Esophagus squamous epithelium (tissue), 5 donors: ENCODE measurements around the gene BAIAP3. TPM values are rescaled to one million over a fixed set of nuclear protein-coding genes. Genes with fewer than 3 reads are reported as not detected.

Experiments used
- DNase-seq: peaks from one replicate; lab custom pipeline; 2025; lab: John Stamatoyannopoulos, UW
- H3K27ac ChIP-seq, 4 donors: fragments of 200-600 bp; sonication (generic); one replicate each; pipeline ENCODE4 v1.5.1; 2016 to 2019; ENCODE audit warnings: mild to moderate bottlenecking in 1 of 4
- H3K27me3 ChIP-seq, 4 donors: fragments of 200-600 bp; sonication (generic); 1 replicate in 3 of 4; 2 replicates in 1 of 4; pipeline versions ENCODE4 v1.5.1 to v1.6.0; 2017 to 2021; ENCODE audit warnings: antibody characterized with exemption in 1 of 4
- H3K36me3 ChIP-seq, 3 donors: fragments of 200-600 bp; sonication (generic); one replicate each; pipeline ENCODE4 v1.5.1; 2016 to 2019
- H3K4me1 ChIP-seq, 3 donors: fragments of 200-600 bp; sonication (generic); one replicate each; pipeline ENCODE4 v1.5.1; 2017 to 2019
- H3K4me3 ChIP-seq, 4 donors: fragments of 200-600 bp; sonication (generic); 1 replicate in 3 of 4; 2 replicates in 1 of 4; pipeline ENCODE4 v1.5.1; 2016 to 2019; ENCODE audit warnings: mild to moderate bottlenecking in 2 of 4, moderate library complexity in 1 of 4
- H3K9me3 ChIP-seq, 3 donors: fragments of 200-600 bp; sonication (generic); one replicate each; pipeline ENCODE4 v1.5.1; 2016 to 2019
- POLR2A ChIP-seq, 4 donors: fragments of 450-650 bp; IDR thresholded peaks; one replicate each; pipeline ENCODE4 v1.6.1; 2017; ENCODE audit warnings: antibody characterized with exemption in 4 of 4, mild to moderate bottlenecking in 4 of 4, moderate library complexity in 3 of 4
- WGBS, 2 donors: methylation state at CpG; one replicate each; pipeline ENCODE4 v1.1.5; 2018; 5-methylcytosine and 5-hydroxymethylcytosine counted together
- intact Hi-C: fragments of 100-400 bp; cut with DNase I; formaldehyde crosslinking; loops from one replicate; pipeline ENCODE4 v1.15.0; 2022
- total RNA-seq, 4 donors: library from RNA; depleted of rRNA; stranded (reverse); fragments of >200 nt; gene quantifications; one replicate each; pipeline ENCODE4 v1.1.0, GENCODE V29; 2016
- TF ChIP-seq, protein P1 (sequence below), 6 experiments: fragments of 450-650 bp in 4 of 6; fragments of 200-600 bp in 2 of 6; sonication (generic) in 2 of 6; IDR thresholded peaks; one replicate each; pipeline ENCODE4 v1.5.1; 2016 to 2019; ENCODE audit warnings: antibody characterized with exemption in 6 of 6, mild to moderate bottlenecking in 4 of 6, moderate library complexity in 4 of 6
- donor health status: DM: yes; HTN: yes; CAD: no.

The BAIAP3 gene, protein sequence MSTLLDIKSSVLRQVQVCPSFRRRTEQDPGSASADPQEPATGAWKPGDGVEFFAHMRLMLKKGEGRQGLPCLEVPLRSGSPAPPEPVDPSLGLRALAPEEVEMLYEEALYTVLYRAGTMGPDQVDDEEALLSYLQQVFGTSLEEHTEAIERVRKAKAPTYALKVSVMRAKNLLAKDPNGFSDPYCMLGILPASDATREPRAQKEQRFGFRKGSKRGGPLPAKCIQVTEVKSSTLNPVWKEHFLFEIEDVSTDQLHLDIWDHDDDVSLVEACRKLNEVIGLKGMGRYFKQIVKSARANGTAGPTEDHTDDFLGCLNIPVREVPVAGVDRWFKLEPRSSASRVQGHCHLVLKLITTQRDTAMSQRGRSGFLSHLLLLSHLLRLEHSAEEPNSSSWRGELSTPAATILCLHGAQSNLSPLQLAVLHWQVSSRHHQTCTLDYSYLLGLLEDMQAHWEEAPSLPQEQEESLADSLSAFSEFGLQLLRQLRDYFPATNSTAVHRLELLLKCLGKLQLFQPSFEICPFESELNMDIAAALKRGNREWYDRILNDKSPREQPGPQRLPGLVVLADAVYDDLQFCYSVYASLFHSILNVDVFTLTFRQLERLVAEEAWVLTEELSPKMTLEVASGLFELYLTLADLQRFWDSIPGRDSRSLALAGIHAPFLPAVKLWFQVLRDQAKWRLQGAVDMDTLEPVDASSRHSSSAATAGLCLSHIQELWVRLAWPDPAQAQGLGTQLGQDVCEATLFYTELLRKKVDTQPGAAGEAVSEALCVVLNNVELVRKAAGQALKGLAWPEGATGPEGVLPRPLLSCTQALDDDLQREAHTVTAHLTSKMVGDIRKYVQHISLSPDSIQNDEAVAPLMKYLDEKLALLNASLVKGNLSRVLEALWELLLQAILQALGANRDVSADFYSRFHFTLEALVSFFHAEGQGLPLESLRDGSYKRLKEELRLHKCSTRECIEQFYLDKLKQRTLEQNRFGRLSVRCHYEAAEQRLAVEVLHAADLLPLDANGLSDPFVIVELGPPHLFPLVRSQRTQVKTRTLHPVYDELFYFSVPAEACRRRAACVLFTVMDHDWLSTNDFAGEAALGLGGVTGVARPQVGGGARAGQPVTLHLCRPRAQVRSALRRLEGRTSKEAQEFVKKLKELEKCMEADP
- 1 to 10 TPM in 2 of 4 donors, under 1 TPM in 2; 0.68 to 2.7 (median 1.00) TPM for total RNA-seq

GRCh38 chr16:1333149-1333812 is at the start of gene BAIAP3:
Gene BAIAP3, plus strand, starts transcription at chr16:1333645. Its CDS starts 4,905 bp downstream, at chr16:1338550.
- Histone ChIP-seq H3K27ac (no peak within 1 kb of the TSS), H3K9me3 (peaks cover 0 to 7% (median 4%) of the 10 kb centered on the region in 3 donors)
- TF ChIP-seq POLR2A (IDR thresholded peaks at IDR 0.05) = peak in 1 of 4 donors; percentile 58
- TF ChIP-seq, protein P1, sequence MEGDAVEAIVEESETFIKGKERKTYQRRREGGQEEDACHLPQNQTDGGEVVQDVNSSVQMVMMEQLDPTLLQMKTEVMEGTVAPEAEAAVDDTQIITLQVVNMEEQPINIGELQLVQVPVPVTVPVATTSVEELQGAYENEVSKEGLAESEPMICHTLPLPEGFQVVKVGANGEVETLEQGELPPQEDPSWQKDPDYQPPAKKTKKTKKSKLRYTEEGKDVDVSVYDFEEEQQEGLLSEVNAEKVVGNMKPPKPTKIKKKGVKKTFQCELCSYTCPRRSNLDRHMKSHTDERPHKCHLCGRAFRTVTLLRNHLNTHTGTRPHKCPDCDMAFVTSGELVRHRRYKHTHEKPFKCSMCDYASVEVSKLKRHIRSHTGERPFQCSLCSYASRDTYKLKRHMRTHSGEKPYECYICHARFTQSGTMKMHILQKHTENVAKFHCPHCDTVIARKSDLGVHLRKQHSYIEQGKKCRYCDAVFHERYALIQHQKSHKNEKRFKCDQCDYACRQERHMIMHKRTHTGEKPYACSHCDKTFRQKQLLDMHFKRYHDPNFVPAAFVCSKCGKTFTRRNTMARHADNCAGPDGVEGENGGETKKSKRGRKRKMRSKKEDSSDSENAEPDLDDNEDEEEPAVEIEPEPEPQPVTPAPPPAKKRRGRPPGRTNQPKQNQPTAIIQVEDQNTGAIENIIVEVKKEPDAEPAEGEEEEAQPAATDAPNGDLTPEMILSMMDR (IDR thresholded peaks at IDR 0.05) = no peak

GRCh38 chr16:1283996-1284616 is 49.3 kb upstream of the BAIAP3 start:
- Histone ChIP-seq H3K9me3 (no peaks in the 10 kb centered on the region), H3K4me1 (peaks cover 0 to 4% (median 0%) of the 10 kb centered on the region in 3 donors), H3K27me3 (peaks cover 0 to 92% (median 6%) of the 10 kb centered on the region in 4 donors), H3K36me3 (no peaks in the 10 kb centered on the region), H3K4me3 (no peak overlapping the region), H3K27ac (no peak overlapping the region)
- no peak for TF ChIP-seq POLR2A (IDR thresholded peaks at IDR 0.05)
- TF ChIP-seq, protein P1 (IDR thresholded peaks at IDR 0.05) = no peak
- 47% methylated on average over 8 of the region's 16 CpGs; no CpG with 5 or more reads in 1 of the 2 donors for WGBS, 2 donors
- intact Hi-C loops = no loop called here
- no peak for DNase-seq

More at GRCh38 chr16:1333149-1333812, at the start of gene BAIAP3:
- Histone ChIP-seq H3K27me3 (peaks cover 18 to 81% (median 24%) of the 10 kb centered on the region in 4 donors), H3K36me3 (no peaks in the 10 kb centered on the region), H3K4me1 (peaks cover 24 to 38% (median 31%) of the 10 kb centered on the region in 3 donors), H3K4me3 (peak within 1 kb of the TSS; percentile 17 to 63 (median 35))
- intact Hi-C loops = no loop called here
- DNase-seq = no peak
- WGBS, 2 donors = no CpG with 5 or more reads among the region's 83 CpGs

DNA sequence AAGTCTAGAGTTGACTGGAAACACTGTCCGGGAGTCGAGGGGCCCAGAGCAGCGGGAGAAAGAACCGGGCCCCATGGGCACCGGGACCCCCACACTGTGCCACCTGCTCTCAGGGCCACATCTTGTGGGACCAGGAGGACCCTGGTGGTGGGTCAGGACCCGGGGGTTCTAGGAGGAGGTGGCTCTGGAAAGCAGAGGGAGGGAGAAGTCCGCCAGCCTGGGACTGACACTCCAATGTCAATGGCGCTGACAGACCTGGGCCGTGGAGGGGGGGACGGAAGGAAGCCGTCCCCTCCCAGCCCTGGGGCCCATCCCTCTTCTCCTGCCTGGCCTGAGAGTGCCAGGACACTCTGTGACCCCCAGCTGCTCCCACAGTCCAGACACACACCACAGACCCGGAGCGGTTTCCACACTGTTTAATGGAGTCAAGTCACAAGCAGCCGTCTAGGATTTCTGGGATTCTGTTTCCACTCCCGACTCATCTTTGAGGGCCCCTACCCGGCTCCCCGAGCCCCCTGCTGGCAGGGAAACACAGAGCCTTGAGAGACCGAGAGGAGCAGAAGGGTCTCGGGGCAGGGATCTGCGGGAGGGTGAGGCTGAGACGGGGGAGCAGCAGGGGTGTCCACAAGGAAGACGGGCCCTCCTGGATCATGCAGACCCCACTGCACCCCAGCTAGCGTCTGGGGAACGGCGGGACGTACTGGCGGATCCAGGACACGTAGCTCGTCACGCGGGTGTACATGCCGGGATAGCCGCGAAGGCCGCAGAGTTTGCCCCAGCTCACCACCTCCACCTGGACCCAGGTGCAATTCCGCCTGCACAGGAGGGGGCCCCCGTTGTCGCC is 47.6 kb upstream of the BAIAP3 start:
- Histone ChIP-seq H3K27ac (no peak overlapping the region), H3K36me3 (no peaks in the 10 kb centered on the region), H3K27me3 (peaks cover 0 to 95% (median 16%) of the 10 kb centered on the region in 4 donors), H3K9me3 (no peaks in the 10 kb centered on the region), H3K4me3 (no peak overlapping the region), H3K4me1 (peaks cover 0 to 10% (median 0%) of the 10 kb centered on the region in 3 donors)
- TF ChIP-seq, protein P1 (IDR thresholded peaks at IDR 0.05) = no peak
- no peak for TF ChIP-seq POLR2A (IDR thresholded peaks at IDR 0.05)
- 67 to 81% methylated on average over 22 to 25 of the region's 38 CpGs for WGBS, 2 donors
- intact Hi-C loops = no loop called here
- no peak for DNase-seq
